ENCODE results near the gene TCF4.

- TF ChIP-seq EZH2 (IDR thresholded peaks at IDR 0.05) (no peak), POLR2AphosphoS5 (IDR thresholded peaks at IDR 0.05; ENCODE audit: borderline replicate concordance, low read depth, low read length) (no peak), FOXP2 (optimal IDR thresholded peaks at IDR 0.05; ENCODE audit: control extremely low read depth, extremely low read length, insufficient read depth) (no peak)
These were observed 373.0 kb downstream of the TCF4 start for GRCh38 chr18:55214969-55215368.
